H1 (cell line): Measurements from ENCODE around the gene DIAPH2. TPM values are rescaled to one million over a fixed set of nuclear protein-coding genes. Genes with fewer than 3 reads are reported as not detected.

Experiments used
- CTCF ChIA-PET: fragments of 300-600 bp; sonication (Branson Sonifier 250); formaldehyde crosslinking; loops from one replicate; lab custom pipeline; 2021; ENCODE audit not compliant: partially characterized antibody; lab: Charles Lee
- POLR2A ChIA-PET: fragments of 300-600 bp; sonication (Branson Sonifier 250); formaldehyde crosslinking; loops from one replicate; lab custom pipeline; 2021; ENCODE audit warnings: inconsistent platforms; ENCODE audit not compliant: partially characterized antibody; lab: Charles Lee
- DNase-seq, 2 experiments: peaks; one replicate each; pipeline versions ENCODE4 v3.0.0 to v3.0.0-alpha.2; 2010 to 2022; ENCODE audit warnings: low spot score in 2 of 2, low read depth in 1 of 2, mixed read lengths in 1 of 2
- FAIRE-seq: peaks from 2 replicates; lab custom pipeline; 2011; peaks lifted over from hg19 to GRCh38; lab: Jason Lieb, UNC
- H2AFZ ChIP-seq: 2 replicates; pipeline ENCODE4 v1.8.1; 2012; ENCODE audit warnings: low read length, inconsistent platforms
- H2AK5ac ChIP-seq: 2 replicates; pipeline ENCODE4 v1.6.1; 2013; ENCODE audit warnings: low read depth, low read length
- H2BK120ac ChIP-seq: replicated peaks from 2 replicates; pipeline ENCODE3; 2013; ENCODE audit warnings: low read depth, low read length, inconsistent platforms
- H2BK12ac ChIP-seq: 2 replicates; pipeline ENCODE4 v1.6.1; 2013; ENCODE audit warnings: low read depth, low read length
- H2BK15ac ChIP-seq: 2 replicates; pipeline ENCODE4 v1.6.1; 2013; ENCODE audit warnings: low read length
- H2BK20ac ChIP-seq: 2 replicates; pipeline ENCODE4 v1.6.1; 2013; ENCODE audit warnings: low read length
- H2BK5ac ChIP-seq: 2 replicates; pipeline ENCODE4 v1.6.1; 2013; ENCODE audit warnings: low read depth, low read length
- H3K14ac ChIP-seq: 2 replicates; pipeline ENCODE4 v1.6.1; 2013; ENCODE audit warnings: inconsistent platforms; ENCODE audit not compliant: insufficient read length
- H3K18ac ChIP-seq: 2 replicates; pipeline ENCODE4 v1.6.1; 2013; ENCODE audit warnings: low read length; ENCODE audit errors: extremely low read depth
- H3K23ac ChIP-seq: 2 replicates; pipeline ENCODE4 v1.6.1; 2013; ENCODE audit warnings: inconsistent platforms; ENCODE audit not compliant: insufficient read length
- H3K23me2 ChIP-seq: 2 replicates; pipeline ENCODE4 v1.6.1; 2013; ENCODE audit warnings: low read depth, low read length
- H3K27ac ChIP-seq: 2 replicates; pipeline ENCODE4 v1.6.1; 2011; ENCODE audit warnings: low read depth, low read length, inconsistent platforms
- H3K27me3 ChIP-seq, 4 experiments: replicated peaks in 1 of 4; 1 replicate in 1 of 4; 2 replicates in 3 of 4; pipeline versions ENCODE4 v1.6.1 to v1.8.1; 2011 to 2013; ENCODE audit warnings: low read length in 3 of 4, mild to moderate bottlenecking in 3 of 4, inconsistent platforms in 2 of 4, mixed read lengths in 2 of 4, moderate library complexity in 1 of 4; ENCODE audit not compliant: control insufficient read depth in 3 of 4, insufficient read depth in 3 of 4; ENCODE audit errors: extremely low read depth in 1 of 4
- H3K36me3 ChIP-seq, 4 experiments: 2 replicates each; pipeline versions ENCODE4 v1.6.1 to v1.8.1; 2011 to 2013; ENCODE audit warnings: mild to moderate bottlenecking in 4 of 4, low read length in 3 of 4, moderate library complexity in 2 of 4, control low read depth in 1 of 4, inconsistent platforms in 1 of 4; ENCODE audit not compliant: insufficient read depth in 4 of 4, control insufficient read depth in 2 of 4
- H3K4ac ChIP-seq: replicated peaks from 2 replicates; pipeline ENCODE3; 2013; ENCODE audit warnings: low read length, low read depth, mixed read lengths, inconsistent platforms; ENCODE audit not compliant: insufficient read length
- H3K4me1 ChIP-seq, 4 experiments: replicated peaks in 1 of 4; 1 replicate in 1 of 4; 2 replicates in 3 of 4; pipeline versions ENCODE4 v1.6.1 to v1.8.1; 2011 to 2013; ENCODE audit warnings: low read length in 3 of 4, inconsistent platforms in 2 of 4, mixed read lengths in 1 of 4; ENCODE audit not compliant: insufficient read depth in 4 of 4, control insufficient read depth in 3 of 4
- H3K4me2 ChIP-seq, 2 experiments: 2 replicates each; pipeline versions ENCODE4 v1.6.1 to v1.8.1; 2011 to 2013; ENCODE audit warnings: low read depth in 2 of 2, low read length in 2 of 2, control low read depth in 1 of 2, inconsistent platforms in 1 of 2, mild to moderate bottlenecking in 1 of 2; ENCODE audit not compliant: insufficient read depth in 1 of 2
- H3K4me3 ChIP-seq, 4 experiments: fragments of 200-600, 300-600 bp in 1 of 4; sonication (generic), shearing (Covaris generic), sonication (Bioruptor Twin) in 1 of 4; 2 replicates each; pipeline versions ENCODE4 v1.5.1 to v1.8.1; 2011 to 2016; ENCODE audit warnings: low read length in 4 of 4, low read depth in 3 of 4, control low read depth in 2 of 4, inconsistent platforms in 2 of 4, mild to moderate bottlenecking in 2 of 4, mixed read lengths in 1 of 4, moderate library complexity in 1 of 4; ENCODE audit not compliant: insufficient read depth in 2 of 4; ENCODE audit errors: extremely low read depth in 1 of 4
- H3K56ac ChIP-seq: replicated peaks from 2 replicates; pipeline ENCODE3; 2013; ENCODE audit warnings: low read depth, mild to moderate bottlenecking, mixed read lengths, low read length, inconsistent platforms; ENCODE audit not compliant: insufficient read length
- H3K79me1 ChIP-seq: 2 replicates; pipeline ENCODE4 v1.6.1; 2013; ENCODE audit warnings: low read depth, low read length, control low read depth
- H3K79me2 ChIP-seq, 2 experiments: 2 replicates each; pipeline versions ENCODE4 v1.6.1 to v1.8.1; 2012 to 2013; ENCODE audit warnings: low read length in 2 of 2, mild to moderate bottlenecking in 2 of 2, inconsistent platforms in 1 of 2; ENCODE audit not compliant: insufficient read depth in 2 of 2, control insufficient read depth in 1 of 2
- H3K9ac ChIP-seq, 4 experiments: replicated peaks in 1 of 4; 1 replicate in 1 of 4; 2 replicates in 3 of 4; pipeline versions ENCODE4 v1.6.1 to v1.8.1; 2011 to 2013; ENCODE audit warnings: low read depth in 3 of 4, low read length in 3 of 4, control low read depth in 2 of 4, mild to moderate bottlenecking in 2 of 4, moderate library complexity in 2 of 4, inconsistent platforms in 1 of 4; ENCODE audit errors: extremely low read depth in 1 of 4
- H3K9me3 ChIP-seq, 2 experiments: 2 replicates each; pipeline versions ENCODE4 v1.6.1 to v1.8.1; 2012 to 2013; ENCODE audit warnings: mild to moderate bottlenecking in 2 of 2, moderate library complexity in 2 of 2, control low read depth in 1 of 2, inconsistent platforms in 1 of 2, low read depth in 1 of 2, low read length in 1 of 2, mixed read lengths in 1 of 2; ENCODE audit not compliant: insufficient read depth in 2 of 2
- H4K20me1 ChIP-seq, 2 experiments: replicated peaks in 1 of 2; 2 replicates each; pipeline versions ENCODE3 to v1.8.1; 2011 to 2013; ENCODE audit warnings: inconsistent platforms in 2 of 2, low read length in 2 of 2, mild to moderate bottlenecking in 1 of 2; ENCODE audit not compliant: insufficient read depth in 2 of 2, control insufficient read depth in 1 of 2
- H4K5ac ChIP-seq: 2 replicates; pipeline ENCODE4 v1.6.1; 2013; ENCODE audit warnings: low read length, low read depth, mixed read lengths, inconsistent platforms; ENCODE audit not compliant: insufficient read length
- H4K8ac ChIP-seq: 2 replicates; pipeline ENCODE4 v1.8.0; 2013; ENCODE audit warnings: mild to moderate bottlenecking, moderate library complexity, low read length, inconsistent platforms; ENCODE audit not compliant: insufficient read depth; ENCODE audit errors: extremely low read depth
- H4K91ac ChIP-seq: replicated peaks from 2 replicates; pipeline ENCODE3; 2013; ENCODE audit warnings: low read length, mixed read lengths, inconsistent platforms; ENCODE audit not compliant: insufficient read length
- CHD2 ChIP-seq: IDR thresholded peaks from 2 replicates; pipeline ENCODE4 v1.6.1; 2012; ENCODE audit warnings: low read length, improper control_type of control experiment
- EZH2 ChIP-seq: fragments of 200-600 bp; sonication (generic); IDR thresholded peaks from 2 replicates; pipeline ENCODE4 v1.7.1; 2012; ENCODE audit warnings: low read depth, mild to moderate bottlenecking, moderate library complexity, low read length, inconsistent platforms; ENCODE audit not compliant: severe bottlenecking
- NANOG ChIP-seq: IDR thresholded peaks from 2 replicates; pipeline ENCODE4 v1.6.1; 2011; ENCODE audit warnings: low read length, low read depth, mild to moderate bottlenecking, inconsistent platforms; ENCODE audit not compliant: insufficient read depth, poor library complexity, severe bottlenecking
- NRF1 ChIP-seq: IDR thresholded peaks from 2 replicates; pipeline ENCODE4 v1.6.1; 2011; ENCODE audit warnings: mild to moderate bottlenecking, low read depth, low read length, improper control_type of control experiment
- SIN3A ChIP-seq, 2 experiments: IDR thresholded peaks in 1 of 2; conservative IDR thresholded peaks in 1 of 2; 2 replicates each; pipeline ENCODE4 v1.6.1; 2011 to 2012; ENCODE audit warnings: low read length in 2 of 2, improper control_type of control experiment in 1 of 2, low read depth in 1 of 2, mild to moderate bottlenecking in 1 of 2
- SRF ChIP-seq: IDR thresholded peaks from 2 replicates; pipeline ENCODE4 v1.6.1; 2011; ENCODE audit warnings: mild to moderate bottlenecking, low read depth, low read length, moderate library complexity
- TAF7 ChIP-seq: optimal IDR thresholded peaks from 2 replicates; pipeline ENCODE3; 2011; ENCODE audit warnings: low read depth, mild to moderate bottlenecking, inconsistent platforms, low read length, moderate library complexity, borderline replicate concordance
- TBP ChIP-seq: IDR thresholded peaks from 2 replicates; pipeline ENCODE4 v1.6.1; 2011; ENCODE audit warnings: low read depth, low read length, improper control_type of control experiment
- ZNF274 ChIP-seq: IDR thresholded peaks from 2 replicates; pipeline ENCODE4 v1.7.0; 2012; ENCODE audit warnings: low read length, borderline replicate concordance; ENCODE audit errors: extremely low read depth
- polyA plus RNA-seq, 7 experiments: library from polyadenylated mRNA; depleted of rRNA in 3 of 7; stranded (reverse) in 5 of 7; unstranded in 2 of 7; fragments of >200 nt in 5 of 7; fragments of 200-250 nt in 2 of 7; gene quantifications; 1 replicate in 5 of 7; 2 replicates in 1 of 7; 4 replicates in 1 of 7; pipeline versions ENCODE4 v1.2.1 to v1.2.3, GENCODE V29; 2011 to 2013; ENCODE audit warnings: missing spikeins in 2 of 7, mixed read lengths in 2 of 7
- total RNA-seq: library from RNA; stranded (reverse); fragmentation: NEBNext Ultra II Directional; extraction: Animal tissue kit (Norgen Biotek cat#: 25700); gene quantifications from 2 replicates; pipeline ENCODE4 v1.2.1, GENCODE V29; 2021
- TF ChIP-seq, protein P1 (sequence below): IDR thresholded peaks from 2 replicates; pipeline ENCODE4 v1.6.1; 2011; ENCODE audit warnings: low read length, improper control_type of control experiment
- TF ChIP-seq, protein P2 (sequence below): IDR thresholded peaks from 2 replicates; pipeline ENCODE4 v1.6.1; 2011; ENCODE audit warnings: low read depth, mild to moderate bottlenecking, low read length; ENCODE audit not compliant: insufficient read depth

The DIAPH2 gene
- total and polyA plus RNA-seq, 2 of the 8 experiments (the other 6 are each of a cell fraction or from before 2014, with no cell fraction given): 4.4 to 24.3 TPM

DNA sequence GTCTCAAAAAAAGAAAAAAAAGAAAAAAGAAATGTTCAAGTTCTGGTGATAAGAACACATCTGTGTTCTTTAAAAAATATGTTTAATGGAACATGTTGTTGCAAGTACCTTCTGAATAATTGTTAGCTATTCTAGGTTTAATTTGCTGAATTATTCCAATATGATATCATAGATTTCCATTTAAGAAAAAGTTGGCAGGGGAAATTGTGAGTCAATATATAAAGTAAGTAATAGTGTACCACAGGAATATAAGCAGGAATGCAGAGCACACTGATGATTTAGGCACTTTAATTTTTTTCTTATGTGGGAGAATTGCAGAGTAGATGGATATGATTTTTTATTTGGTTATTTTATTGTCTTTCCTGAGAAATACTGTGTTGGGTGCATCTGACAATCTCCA, 389.8 kb downstream of the DIAPH2 start:
- no peak for TF ChIP-seq CHD2
- TF ChIP-seq, protein P1, sequence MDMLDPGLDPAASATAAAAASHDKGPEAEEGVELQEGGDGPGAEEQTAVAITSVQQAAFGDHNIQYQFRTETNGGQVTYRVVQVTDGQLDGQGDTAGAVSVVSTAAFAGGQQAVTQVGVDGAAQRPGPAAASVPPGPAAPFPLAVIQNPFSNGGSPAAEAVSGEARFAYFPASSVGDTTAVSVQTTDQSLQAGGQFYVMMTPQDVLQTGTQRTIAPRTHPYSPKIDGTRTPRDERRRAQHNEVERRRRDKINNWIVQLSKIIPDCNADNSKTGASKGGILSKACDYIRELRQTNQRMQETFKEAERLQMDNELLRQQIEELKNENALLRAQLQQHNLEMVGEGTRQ: no peak
- TF ChIP-seq SIN3A (conservative IDR thresholded peaks at IDR 0.05 in 1 of 2, IDR thresholded peaks at IDR 0.05 in 1 of 2; ENCODE audit: low read depth in 1 of 2, low read length in 2 of 2): no peak
- TF ChIP-seq NRF1: no peak
- no peak for TF ChIP-seq TBP
- no peak for TF ChIP-seq NANOG
- no peak for TF ChIP-seq ZNF274
- no peak for TF ChIP-seq EZH2
- TF ChIP-seq SRF: no peak
- TF ChIP-seq, protein P2, sequence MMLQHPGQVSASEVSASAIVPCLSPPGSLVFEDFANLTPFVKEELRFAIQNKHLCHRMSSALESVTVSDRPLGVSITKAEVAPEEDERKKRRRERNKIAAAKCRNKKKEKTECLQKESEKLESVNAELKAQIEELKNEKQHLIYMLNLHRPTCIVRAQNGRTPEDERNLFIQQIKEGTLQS: no peak
- no peak for TF ChIP-seq TAF7
- H3K4ac ChIP-seq: no peak overlapping the region
- H3K18ac ChIP-seq: no peak overlapping the region
- no peaks in the 10 kb centered on the region for H4K20me1 ChIP-seq
- H4K91ac ChIP-seq: no peak overlapping the region
- no peak overlapping the region for H3K23ac ChIP-seq
- no peak overlapping the region for H3K4me2 ChIP-seq
- H3K27ac ChIP-seq: no peak overlapping the region
- H3K23me2 ChIP-seq: no peaks in the 10 kb centered on the region
- H2AK5ac ChIP-seq: no peak overlapping the region
- ChIA-PET CTCF (no interaction called here), POLR2A (no interaction called here)
- no peak overlapping the region for H3K4me3 ChIP-seq
- no peak overlapping the region for H2BK15ac ChIP-seq
- no peak overlapping the region for H3K9ac ChIP-seq
- no peak overlapping the region for H2BK120ac ChIP-seq
- no peaks in the 10 kb centered on the region for H3K27me3 ChIP-seq
- no peak overlapping the region for H4K5ac ChIP-seq
- H2BK12ac ChIP-seq: no peak overlapping the region
- no peaks in the 10 kb centered on the region for H3K4me1 ChIP-seq
- no peaks in the 10 kb centered on the region for H3K79me1 ChIP-seq
- no peaks in the 10 kb centered on the region for H3K79me2 ChIP-seq
- no peaks in the 10 kb centered on the region for H3K9me3 ChIP-seq
- no peak for FAIRE-seq
- no peak overlapping the region for H2BK20ac ChIP-seq
- no peak overlapping the region for H2BK5ac ChIP-seq
- H3K14ac ChIP-seq: no peak overlapping the region
- no peak overlapping the region for H4K8ac ChIP-seq
- no peak for DNase-seq
- no peak overlapping the region for H2AFZ ChIP-seq
- no peak overlapping the region for H3K56ac ChIP-seq
- H3K36me3 ChIP-seq: no peaks in the 10 kb centered on the region
